RWPE2 (cell line): ENCODE results near the gene SMTN.

Experiments
- ATAC-seq: fragments of 200-7000 bp; cut with Tn5 transposase; 3 replicates; pipeline ENCODE4 v1.9.1; 2021; ENCODE audit warnings: low read depth
- DNase-seq: peaks from one replicate; pipeline ENCODE4 v3.0.0-alpha.2; 2020; ENCODE audit warnings: low spot score
- H3K27ac ChIP-seq: fragments of 450-650 bp; 2 replicates; pipeline ENCODE4 v1.5.1; 2017; ENCODE audit warnings: mild to moderate bottlenecking; ENCODE audit not compliant: poor library complexity, severe bottlenecking
- H3K27me3 ChIP-seq: fragments of 250-450 bp; sonication (Bioruptor Pico); 2 replicates; pipeline ENCODE4 v1.5.1; 2021; ENCODE audit warnings: mild to moderate bottlenecking, moderate library complexity; ENCODE audit not compliant: insufficient read depth, poor library complexity, severe bottlenecking
- H3K36me3 ChIP-seq: fragments of 250-450 bp; sonication (Bioruptor Pico); 2 replicates; pipeline ENCODE4 v1.5.1; 2020; ENCODE audit warnings: low read depth, mild to moderate bottlenecking, moderate library complexity
- H3K4me1 ChIP-seq: fragments of 250-450 bp; sonication (Bioruptor Pico); 2 replicates; pipeline ENCODE4 v1.5.1; 2021; ENCODE audit warnings: mild to moderate bottlenecking, moderate library complexity; ENCODE audit not compliant: insufficient read depth, poor library complexity, severe bottlenecking
- H3K4me3 ChIP-seq: fragments of 250-450 bp; sonication (Bioruptor Pico); 2 replicates; pipeline ENCODE4 v1.5.1; 2021; ENCODE audit warnings: mild to moderate bottlenecking, moderate library complexity; ENCODE audit not compliant: severe bottlenecking
- H3K9me3 ChIP-seq: fragments of 250-450 bp; sonication (Bioruptor Pico); 2 replicates; pipeline ENCODE4 v1.5.1; 2021; ENCODE audit warnings: mild to moderate bottlenecking, moderate library complexity; ENCODE audit not compliant: severe bottlenecking
- CTCF ChIP-seq: fragments of 450-650 bp; IDR thresholded peaks from one replicate; pipeline ENCODE4 v1.5.1; 2017; ENCODE audit warnings: mild to moderate bottlenecking, moderate library complexity; ENCODE audit not compliant: poor library complexity, severe bottlenecking

Gene SMTN

GRCh38 chr22:31125521-31126117, 44.5 kb downstream of the SMTN start:
- H3K4me3 ChIP-seq = no peak overlapping the region
- TF ChIP-seq CTCF = no peak
- DNase-seq = no peak
- no peak overlapping the region for H3K27ac ChIP-seq
- H3K9me3 ChIP-seq = no peaks in the 10 kb centered on the region
- no peaks in the 10 kb centered on the region for H3K36me3 ChIP-seq
- no peaks in the 10 kb centered on the region for H3K27me3 ChIP-seq
- no peak for ATAC-seq
- H3K4me1 ChIP-seq = no peaks in the 10 kb centered on the region

- Histone ChIP-seq H3K27me3 (no peaks in the 10 kb centered on the region), H3K4me3 (no peak overlapping the region), H3K4me1 (no peaks in the 10 kb centered on the region), H3K27ac (no peak overlapping the region), H3K9me3 (no peaks in the 10 kb centered on the region), H3K36me3 (no peaks in the 10 kb centered on the region)
- DNase-seq = no peak
- no peak for ATAC-seq
- TF ChIP-seq CTCF = no peak
Observed at GRCh38 chr22:31126128-31126868, 45.2 kb downstream of the SMTN start.

- no peak overlapping the region for H3K4me3 ChIP-seq
Observed at GRCh38 chr22:31126869-31127175, 45.7 kb downstream of the SMTN start.

GRCh38 chr22:31127181-31127772, 46.2 kb downstream of the SMTN start:
- no peak for TF ChIP-seq CTCF
- no peak for DNase-seq
- H3K4me1 ChIP-seq = no peaks in the 10 kb centered on the region
- no peak overlapping the region for H3K27ac ChIP-seq
- H3K27me3 ChIP-seq = no peaks in the 10 kb centered on the region
- no peaks in the 10 kb centered on the region for H3K9me3 ChIP-seq
- no peak for ATAC-seq
- no peaks in the 10 kb centered on the region for H3K36me3 ChIP-seq
- H3K4me3 ChIP-seq = no peak overlapping the region

More at GRCh38 chr22:31126869-31127175, 45.7 kb downstream of the SMTN start:
- DNase-seq (no peak), ATAC-seq (no peak)
- no peak for TF ChIP-seq CTCF
- H3K9me3 ChIP-seq = no peaks in the 10 kb centered on the region
- no peaks in the 10 kb centered on the region for H3K4me1 ChIP-seq
- H3K27ac ChIP-seq = no peak overlapping the region
- no peaks in the 10 kb centered on the region for H3K27me3 ChIP-seq
- H3K36me3 ChIP-seq = no peaks in the 10 kb centered on the region

GRCh38 chr22:31128156-31128555, 47.0 kb downstream of the SMTN start:
- H3K27me3 ChIP-seq = no peaks in the 10 kb centered on the region
- ATAC-seq (no peak), DNase-seq (no peak)
- no peak overlapping the region for H3K4me3 ChIP-seq
- H3K4me1 ChIP-seq = no peaks in the 10 kb centered on the region
- no peaks in the 10 kb centered on the region for H3K9me3 ChIP-seq
- TF ChIP-seq CTCF = no peak
- no peak overlapping the region for H3K27ac ChIP-seq
- no peaks in the 10 kb centered on the region for H3K36me3 ChIP-seq
